Measurements from ENCODE around the gene YTHDF1.

Gene YTHDF1

DNA sequence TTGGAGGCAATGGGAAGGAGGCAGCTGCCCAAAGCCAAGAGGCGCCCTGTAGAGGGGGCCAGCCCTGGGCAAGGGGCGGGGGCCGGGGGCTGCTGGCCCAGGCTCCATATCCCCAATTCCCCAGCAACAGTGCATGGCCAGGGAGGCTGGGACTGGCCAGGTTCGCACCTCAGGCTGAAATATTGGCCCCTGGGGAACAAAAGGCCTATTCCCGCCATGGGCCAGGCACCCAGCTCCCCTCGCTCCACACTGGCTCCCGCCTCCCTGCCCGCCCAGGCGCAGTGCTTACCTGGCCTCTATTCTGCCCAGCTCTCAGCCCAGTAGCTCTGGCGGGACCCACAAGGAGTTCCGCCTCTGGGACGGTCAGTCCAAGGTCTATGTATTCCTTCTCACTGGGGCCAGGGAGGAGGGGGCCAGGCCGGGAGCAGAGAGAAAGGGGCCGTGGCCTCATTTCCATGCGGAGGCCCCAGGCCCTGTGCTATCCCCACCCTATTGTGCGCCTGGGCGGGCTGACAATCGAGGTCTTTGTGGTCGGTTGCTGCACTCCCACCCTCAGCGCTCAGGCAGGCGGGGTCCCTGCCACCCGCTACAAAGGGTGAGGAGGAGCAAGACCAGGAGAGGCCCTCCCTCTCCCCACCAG is 42.3 kb downstream of the YTHDF1 start:
- no peak overlapping the region for H3K4me3 ChIP-seq (ENCODE audit: low read length)
- TF ChIP-seq, protein P1, sequence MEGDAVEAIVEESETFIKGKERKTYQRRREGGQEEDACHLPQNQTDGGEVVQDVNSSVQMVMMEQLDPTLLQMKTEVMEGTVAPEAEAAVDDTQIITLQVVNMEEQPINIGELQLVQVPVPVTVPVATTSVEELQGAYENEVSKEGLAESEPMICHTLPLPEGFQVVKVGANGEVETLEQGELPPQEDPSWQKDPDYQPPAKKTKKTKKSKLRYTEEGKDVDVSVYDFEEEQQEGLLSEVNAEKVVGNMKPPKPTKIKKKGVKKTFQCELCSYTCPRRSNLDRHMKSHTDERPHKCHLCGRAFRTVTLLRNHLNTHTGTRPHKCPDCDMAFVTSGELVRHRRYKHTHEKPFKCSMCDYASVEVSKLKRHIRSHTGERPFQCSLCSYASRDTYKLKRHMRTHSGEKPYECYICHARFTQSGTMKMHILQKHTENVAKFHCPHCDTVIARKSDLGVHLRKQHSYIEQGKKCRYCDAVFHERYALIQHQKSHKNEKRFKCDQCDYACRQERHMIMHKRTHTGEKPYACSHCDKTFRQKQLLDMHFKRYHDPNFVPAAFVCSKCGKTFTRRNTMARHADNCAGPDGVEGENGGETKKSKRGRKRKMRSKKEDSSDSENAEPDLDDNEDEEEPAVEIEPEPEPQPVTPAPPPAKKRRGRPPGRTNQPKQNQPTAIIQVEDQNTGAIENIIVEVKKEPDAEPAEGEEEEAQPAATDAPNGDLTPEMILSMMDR (IDR thresholded peaks at IDR 0.05; ENCODE audit: insufficient read depth, low read depth, low read length, missing control alignments): no peak
- no peak for DNase-seq (ENCODE audit: low read depth)

DNA sequence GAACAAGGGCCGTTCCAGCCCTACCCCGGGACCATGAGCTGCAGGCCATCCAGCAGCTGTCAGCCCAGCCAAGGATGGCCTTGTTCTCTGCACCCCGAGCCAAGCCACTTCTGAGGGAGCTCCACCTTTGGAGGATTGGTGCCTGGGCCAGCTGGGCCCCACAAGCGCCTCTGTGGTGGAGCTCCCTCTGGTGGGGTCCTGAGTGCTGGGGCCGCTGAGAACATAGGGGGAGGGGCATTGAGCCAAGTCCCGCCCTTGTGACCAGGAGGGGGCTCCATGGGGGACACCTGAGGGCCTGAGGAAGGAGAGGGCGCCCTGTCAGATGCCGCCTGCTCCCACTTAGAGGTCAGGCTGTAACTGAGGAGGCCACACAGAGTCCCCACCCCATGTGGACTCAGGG is 43.2 kb downstream of the YTHDF1 start:
- no peak for DNase-seq (ENCODE audit: low read depth)
- no peak overlapping the region for H3K4me3 ChIP-seq (ENCODE audit: low read length)
- TF ChIP-seq, protein P1 (IDR thresholded peaks at IDR 0.05; ENCODE audit: insufficient read depth, low read depth, low read length, missing control alignments): no peak

DNA sequence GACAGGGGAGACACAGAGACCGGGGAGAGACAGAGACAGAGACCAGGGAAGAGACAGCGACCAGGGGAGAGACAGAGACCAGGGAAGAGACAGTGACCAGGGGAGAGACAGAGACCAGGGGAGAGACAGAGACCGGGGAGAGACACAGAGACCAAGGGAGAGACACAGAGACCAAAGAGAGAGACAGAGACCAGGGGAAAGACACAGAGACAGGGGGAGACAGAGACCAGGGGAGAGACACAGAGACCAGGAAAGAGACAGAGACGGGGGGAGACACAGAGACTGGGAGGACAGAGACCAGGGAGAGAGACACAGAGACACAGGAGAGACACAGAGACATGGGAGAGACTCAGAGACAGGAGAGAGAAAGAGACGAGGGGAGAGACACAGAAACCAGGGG is 43.9 kb downstream of the YTHDF1 start:
- TF ChIP-seq, protein P1 (IDR thresholded peaks at IDR 0.05; ENCODE audit: insufficient read depth, low read depth, low read length, missing control alignments): no peak
- no peak overlapping the region for H3K4me3 ChIP-seq (ENCODE audit: low read length)
- DNase-seq (ENCODE audit: low read depth): no peak

DNA sequence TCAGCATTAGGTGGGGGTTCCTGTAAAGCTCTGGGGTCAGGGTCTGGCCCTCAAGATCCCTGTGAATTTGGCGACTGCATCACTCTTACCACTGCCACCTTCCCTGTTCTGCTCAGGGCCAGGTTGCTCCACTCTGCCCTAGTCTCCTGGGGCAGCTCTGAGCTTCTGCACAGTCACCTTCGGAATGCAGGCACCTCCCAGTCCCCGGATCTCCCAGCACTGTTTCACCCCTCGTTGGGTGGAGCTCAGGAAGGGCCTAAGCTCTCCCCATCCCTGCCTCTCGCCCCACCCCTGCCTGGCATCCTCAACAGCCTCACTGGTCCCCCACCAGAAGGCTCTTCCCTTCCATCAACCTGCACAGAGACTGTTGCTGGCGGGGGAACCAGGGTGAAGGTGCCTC is 46.2 kb downstream of the YTHDF1 start:
- TF ChIP-seq, protein P1 (IDR thresholded peaks at IDR 0.05; ENCODE audit: insufficient read depth, low read depth, low read length, missing control alignments): no peak
- no peak overlapping the region for H3K4me3 ChIP-seq (ENCODE audit: low read length)
- DNase-seq (ENCODE audit: low read depth): no peak

DNA sequence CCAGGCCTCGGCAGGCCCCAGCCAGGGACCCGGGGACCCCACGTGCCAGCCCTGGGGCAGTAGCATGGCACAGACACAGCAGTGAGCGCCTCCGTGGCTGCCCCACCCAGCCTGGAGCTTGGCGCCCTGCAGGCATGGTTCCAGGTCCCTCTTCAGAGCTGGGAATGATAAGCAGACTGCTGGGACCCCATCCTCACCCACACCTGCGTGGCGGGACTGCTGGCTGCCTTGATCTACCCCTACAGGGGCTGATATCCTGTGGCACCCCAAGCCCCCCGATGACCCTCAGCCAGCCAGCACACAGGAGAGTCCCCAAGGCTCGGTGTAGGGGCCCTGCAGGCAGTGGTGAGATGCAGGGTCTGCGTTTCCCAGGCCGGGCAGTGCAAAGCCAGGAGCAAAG is 47.1 kb downstream of the YTHDF1 start:
- TF ChIP-seq, protein P1 (IDR thresholded peaks at IDR 0.05; ENCODE audit: insufficient read depth, low read depth, low read length, missing control alignments): no peak
- no peak for DNase-seq (ENCODE audit: low read depth)
- no peak overlapping the region for H3K4me3 ChIP-seq (ENCODE audit: low read length)

DNA sequence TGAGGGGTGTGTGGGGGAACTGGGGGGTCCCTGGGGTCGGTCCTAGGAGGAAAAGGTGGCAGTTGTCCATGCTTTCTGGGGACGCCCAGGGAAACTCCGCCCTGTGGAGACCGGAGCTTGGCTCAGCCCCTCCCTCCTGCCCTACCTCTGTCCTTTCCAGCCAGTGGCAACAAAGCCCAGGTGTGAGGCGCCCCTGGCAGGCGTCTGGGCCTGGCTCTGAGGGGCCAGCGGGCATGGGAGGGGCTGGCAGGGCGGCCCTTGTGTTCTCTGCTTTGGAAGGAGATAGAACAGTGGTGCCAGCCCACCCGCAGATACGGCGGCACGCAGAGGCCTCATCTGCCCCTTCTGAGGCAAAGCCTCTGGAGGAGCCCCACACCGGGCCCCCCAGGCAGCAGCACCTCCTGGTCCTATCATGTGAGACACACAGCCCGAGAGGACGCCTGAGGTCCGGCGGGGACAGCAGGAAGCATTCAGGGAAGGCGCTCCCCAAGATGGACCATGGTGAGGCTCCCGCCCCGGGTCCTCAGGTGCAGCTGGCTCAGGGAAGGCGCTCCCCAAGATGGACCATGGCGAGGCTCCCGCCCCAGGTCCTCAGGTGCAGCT is 47.9 kb downstream of the YTHDF1 start:
- no peak overlapping the region for H3K4me3 ChIP-seq (ENCODE audit: low read length)
- TF ChIP-seq, protein P1 (IDR thresholded peaks at IDR 0.05; ENCODE audit: insufficient read depth, low read depth, low read length, missing control alignments): no peak
- DNase-seq (ENCODE audit: low read depth): no peak

Measured in epithelial cell of esophagus (primary cell).